ENCODE measurements around the gene ICA1L. TPM values are rescaled to one million over a fixed set of nuclear protein-coding genes. Genes with fewer than 3 reads are reported as not detected.

Gene ICA1L
- total and polyA plus RNA-seq, 2 of the 4 experiments (the other 2 are of a cell fraction): 1.7 to 1.8 TPM

- no peak overlapping the region for H3K27ac ChIP-seq (ENCODE audit: insufficient read depth, low read length)
- no peak overlapping the region for H3K4me3 ChIP-seq (ENCODE audit: insufficient read depth, low read depth, low read length)
- TF ChIP-seq SMC3 (IDR thresholded peaks at IDR 0.05; ENCODE audit: low read depth, low read length) (no peak), POLR2A (IDR thresholded peaks at IDR 0.05; ENCODE audit: low read depth, low read length) (no peak), RCOR1 (IDR thresholded peaks at IDR 0.05; ENCODE audit: insufficient replicate concordance, low read length) (no peak), NFE2L2 (IDR thresholded peaks at IDR 0.05; ENCODE audit: low read depth, low read length) (no peak), MAZ (IDR thresholded peaks at IDR 0.05; ENCODE audit: borderline replicate concordance, low read depth, low read length) (no peak), ELK1 (IDR thresholded peaks at IDR 0.05; ENCODE audit: borderline replicate concordance, low read depth, low read length) (no peak), CHD1 (IDR thresholded peaks at IDR 0.05; ENCODE audit: low read depth, low read length) (no peak), MXI1 (IDR thresholded peaks at IDR 0.05; ENCODE audit: borderline replicate concordance, low read depth, low read length) (no peak), CEBPB (IDR thresholded peaks at IDR 0.05; ENCODE audit: low read depth, low read length) (no peak), RAD21 (IDR thresholded peaks at IDR 0.05; ENCODE audit: low read length) (no peak)
- H4K91ac ChIP-seq (ENCODE audit: insufficient read depth, low read depth, low read length): no peak overlapping the region
- no peaks in the 10 kb centered on the region for H3K4me1 ChIP-seq (ENCODE audit: control insufficient read depth, insufficient read depth, low read length)
- in situ Hi-C loops (cut with MboI; ENCODE audit: low sequenced_read_pairs): no loop called here
- no peak overlapping the region for H2BK15ac ChIP-seq (ENCODE audit: low read depth, low read length)
- H3K4me2 ChIP-seq (ENCODE audit: low read depth, low read length): no peak overlapping the region
- no peaks in the 10 kb centered on the region for H3K9me1 ChIP-seq (ENCODE audit: insufficient read depth, low read length)
- no peaks in the 10 kb centered on the region for H3K27me3 ChIP-seq (ENCODE audit: control insufficient read depth, insufficient read depth, low read length)
- no TSS peak for BruUV-seq (replicated peaks)
- no peak overlapping the region for H2BK120ac ChIP-seq (ENCODE audit: low read depth, low read length)
- H4K5ac ChIP-seq (ENCODE audit: low read depth, low read length): no peak overlapping the region
- no peak overlapping the region for H4K8ac ChIP-seq (ENCODE audit: low read depth in 2 of 2, low read length in 2 of 2)
- CTCF ChIA-PET: no interaction called here
- H2AK5ac ChIP-seq (ENCODE audit: low read depth, low read length): no peak overlapping the region
- no peak overlapping the region for H3K9ac ChIP-seq (ENCODE audit: low read depth, low read length)
- no peak overlapping the region for H3K18ac ChIP-seq (ENCODE audit: low read depth, low read length)
- no peak for DNase-seq
- H3K79me1 ChIP-seq (ENCODE audit: low read depth in 1 of 2, low read length in 2 of 2): no peaks in the 10 kb centered on the region
- WGBS, 2 experiments (ENCODE audit: extremely low coverage in 2 of 2, insufficient read length in 1 of 2): 75% methylated on average over 3 of the region's 11 CpGs; no CpG with 5 or more reads in 1 of the 2 experiments
- 0 out of 2 replicates have a peak, but pooled peaks cover 1% of the 10 kb centered on the region for H3K36me3 ChIP-seq (ENCODE audit: control insufficient read depth, insufficient read depth, low read length)
- H4K20me1 ChIP-seq (ENCODE audit: insufficient read depth, low read length): no peaks in the 10 kb centered on the region
- no peak overlapping the region for H2AFZ ChIP-seq (replicated peaks; ENCODE audit: low read length, poor library complexity)
- H2BK5ac ChIP-seq (ENCODE audit: low read depth, low read length, poor library complexity, severe bottlenecking): no peak overlapping the region
- H3K14ac ChIP-seq (replicated peaks; ENCODE audit: low read depth, low read length): no peak overlapping the region
- H3K56ac ChIP-seq (ENCODE audit: extremely low read depth, insufficient read depth, low read length): no peak overlapping the region
- POLR2A ChIA-PET (ENCODE audit: unreplicated experiment): no interaction called here
- H3K9me3 ChIP-seq (ENCODE audit: control insufficient read depth, insufficient read depth, low read length): peaks cover 8% of the 10 kb centered on the region
- H3K23ac ChIP-seq (ENCODE audit: low read depth, low read length): no peak overlapping the region
- H2AK9ac ChIP-seq (replicated peaks; ENCODE audit: low read depth, low read length, poor library complexity): no peak overlapping the region
- intact Hi-C loops (cut with micrococcal nuclease): no loop called here
- dilution Hi-C loops (cut with HindIII; ENCODE audit: low sequenced_read_pairs, unreplicated experiment): no loop called here
- no peak for ATAC-seq (ENCODE audit: low read depth)
- H2BK20ac ChIP-seq (ENCODE audit: low read depth, low read length): no peak overlapping the region
- H3K4ac ChIP-seq (ENCODE audit: low read depth, low read length): no peak overlapping the region
These were observed 30.3 kb downstream of the ICA1L start for GRCh38 chr2:202841090-202841867.

All from IMR-90 (cell line).